Trophoblast cell (in vitro differentiated cells and primary cell): ENCODE results near the gene OGDH.

Source experiments
- DNase-seq, 2 donors: peaks; one replicate each; pipeline ENCODE4 v3.0.0-alpha.2; 2016
- H2AFZ ChIP-seq: 2 replicates; pipeline ENCODE4 v1.6.1; 2013; ENCODE audit warnings: low read length, moderate library complexity, mild to moderate bottlenecking; ENCODE audit not compliant: insufficient read depth, poor library complexity
- H2AK5ac ChIP-seq: 2 replicates; pipeline ENCODE4 v1.6.1; 2013; ENCODE audit warnings: mild to moderate bottlenecking, low read length
- H2BK120ac ChIP-seq: 2 replicates; pipeline ENCODE4 v1.6.1; 2013; ENCODE audit warnings: low read length, mild to moderate bottlenecking, moderate library complexity; ENCODE audit not compliant: insufficient read depth, poor library complexity
- H2BK12ac ChIP-seq: 2 replicates; pipeline ENCODE4 v1.6.1; 2013; ENCODE audit warnings: mild to moderate bottlenecking, low read length, moderate library complexity
- H2BK5ac ChIP-seq: 2 replicates; pipeline ENCODE4 v1.6.1; 2013; ENCODE audit warnings: low read length, low read depth, moderate library complexity, mild to moderate bottlenecking; ENCODE audit not compliant: poor library complexity
- H3K14ac ChIP-seq: 2 replicates; pipeline ENCODE4 v1.6.1; 2013; ENCODE audit warnings: mild to moderate bottlenecking, low read length
- H3K18ac ChIP-seq: 2 replicates; pipeline ENCODE4 v1.6.1; 2013; ENCODE audit warnings: mild to moderate bottlenecking, low read length
- H3K23ac ChIP-seq: 2 replicates; pipeline ENCODE4 v1.6.1; 2013; ENCODE audit warnings: low read length
- H3K27ac ChIP-seq: 2 replicates; pipeline ENCODE4 v1.5.1; 2013; ENCODE audit warnings: low read depth, mild to moderate bottlenecking, inconsistent platforms, low read length, moderate library complexity
- H3K27me3 ChIP-seq: 2 replicates; pipeline ENCODE4 v1.6.1; 2013; ENCODE audit warnings: inconsistent platforms, mild to moderate bottlenecking, low read length, moderate library complexity; ENCODE audit not compliant: insufficient read depth
- H3K36me3 ChIP-seq, 2 experiments: 1 replicate in 1 of 2; 2 replicates in 1 of 2; pipeline ENCODE4 v1.6.1; 2013; ENCODE audit warnings: low read length in 2 of 2, mild to moderate bottlenecking in 2 of 2, moderate library complexity in 1 of 2; ENCODE audit not compliant: insufficient read depth in 2 of 2, control insufficient read depth in 1 of 2
- H3K4ac ChIP-seq: 2 replicates; pipeline ENCODE4 v1.6.1; 2013; ENCODE audit warnings: low read depth, mild to moderate bottlenecking, low read length, moderate library complexity
- H3K4me1 ChIP-seq, 2 experiments: 1 replicate in 1 of 2; 2 replicates in 1 of 2; pipeline ENCODE4 v1.6.1; 2013; ENCODE audit warnings: low read length in 2 of 2, mild to moderate bottlenecking in 2 of 2, moderate library complexity in 1 of 2; ENCODE audit not compliant: insufficient read depth in 2 of 2, control insufficient read depth in 1 of 2
- H3K4me2 ChIP-seq: 2 replicates; pipeline ENCODE4 v1.6.1; 2013; ENCODE audit warnings: inconsistent platforms, mild to moderate bottlenecking, low read length, moderate library complexity
- H3K4me3 ChIP-seq: 2 replicates; pipeline ENCODE4 v1.5.1; 2013; ENCODE audit warnings: mild to moderate bottlenecking, low read depth, low read length, inconsistent platforms
- H3K79me1 ChIP-seq: one replicate; pipeline ENCODE4 v1.6.1; 2013; ENCODE audit warnings: low read length
- H3K79me2 ChIP-seq: 2 replicates; pipeline ENCODE4 v1.6.1; 2013; ENCODE audit warnings: low read length, mild to moderate bottlenecking; ENCODE audit not compliant: control insufficient read depth, insufficient read depth, poor library complexity
- H3K9ac ChIP-seq: 2 replicates; pipeline ENCODE4 v1.6.1; 2013; ENCODE audit warnings: mild to moderate bottlenecking, low read length
- H3K9me3 ChIP-seq: 2 replicates; pipeline ENCODE4 v1.6.1; 2013; ENCODE audit warnings: low read depth, mild to moderate bottlenecking, control low read depth, inconsistent platforms, low read length; ENCODE audit not compliant: insufficient read depth
- H4K12ac ChIP-seq: 2 replicates; pipeline ENCODE4 v1.6.1; 2013; ENCODE audit warnings: low read depth, mild to moderate bottlenecking, low read length, moderate library complexity
- H4K8ac ChIP-seq: 2 replicates; pipeline ENCODE4 v1.6.1; 2013; ENCODE audit warnings: low read depth, mild to moderate bottlenecking, low read length, moderate library complexity
- H4K91ac ChIP-seq: one replicate; pipeline ENCODE4 v1.6.1; 2013; ENCODE audit warnings: low read depth, mild to moderate bottlenecking, low read length, moderate library complexity
- WGBS: extraction: QIAGEN DNeasy Blood & Tissue Kit; methylation state at CpG from one replicate; pipeline ENCODE4 v1.1.7; 2013; ENCODE audit warnings: missing lambda C conversion rate; ENCODE audit not compliant: insufficient read length, insufficient coverage; ENCODE audit errors: extremely low coverage; 5-methylcytosine and 5-hydroxymethylcytosine counted together

The OGDH gene

GRCh38 chr7:44639671-44640321, 33.4 kb downstream of the OGDH start:
- no CpG with 5 or more reads among the region's 8 CpGs for WGBS
- Histone ChIP-seq H2AK5ac (peak overlapping the region; percentile 80), H4K91ac (peak overlapping the region; percentile 90), H3K18ac (no peak overlapping the region), H3K79me2 (peaks cover 5% of the 10 kb centered on the region), H3K27me3 (no peaks in the 10 kb centered on the region), H2BK5ac (peak overlapping the region; percentile 83), H3K4me3 (no peak overlapping the region), H3K23ac (no peak overlapping the region), H4K8ac (peak overlapping the region; percentile 86), H3K14ac (peak overlapping the region; percentile 92), H3K4me2 (peak overlapping the region; percentile 58), H2AFZ (peak overlapping the region; percentile 5), H3K27ac (peak overlapping the region; percentile 98), H3K79me1 (peaks cover 9% of the 10 kb centered on the region), H3K36me3 (peaks cover 8 to 13% of the 10 kb centered on the region in 2 experiments), H3K9me3 (no peaks in the 10 kb centered on the region), H3K9ac (no peak overlapping the region), H2BK12ac (peak overlapping the region; percentile 76), H3K4ac (peak overlapping the region; percentile 61), H3K4me1 (peaks cover 18 to 19% of the 10 kb centered on the region in 2 experiments), H4K12ac (no peak overlapping the region), H2BK120ac (peak overlapping the region; percentile 85)
- DNase-seq, result peak; percentile 79 to 90

- Histone ChIP-seq H3K4ac (no peak overlapping the region), H3K27me3 (no peaks in the 10 kb centered on the region), H3K9me3 (no peaks in the 10 kb centered on the region), H3K4me2 (no peak overlapping the region), H2BK120ac (no peak overlapping the region), H4K91ac (no peak overlapping the region), H4K8ac (no peak overlapping the region), H3K36me3 (peaks cover 18 to 26% of the 10 kb centered on the region in 2 experiments), H3K27ac (no peak overlapping the region), H4K12ac (no peak overlapping the region), H3K4me1 (peaks cover 17 to 18% of the 10 kb centered on the region in 2 experiments), H3K79me2 (peaks cover 5% of the 10 kb centered on the region), H2AFZ (no peak overlapping the region), H2BK5ac (no peak overlapping the region), H3K18ac (no peak overlapping the region), H3K79me1 (peaks cover 9% of the 10 kb centered on the region), H3K14ac (no peak overlapping the region), H2BK12ac (no peak overlapping the region), H3K9ac (no peak overlapping the region), H3K23ac (no peak overlapping the region), H3K4me3 (no peak overlapping the region), H2AK5ac (no peak overlapping the region)
- WGBS, result no CpG with 5 or more reads among the region's 1 CpG
- no peak for DNase-seq
Observed at GRCh38 chr7:44643206-44643605, 36.8 kb downstream of the OGDH start.

DNA sequence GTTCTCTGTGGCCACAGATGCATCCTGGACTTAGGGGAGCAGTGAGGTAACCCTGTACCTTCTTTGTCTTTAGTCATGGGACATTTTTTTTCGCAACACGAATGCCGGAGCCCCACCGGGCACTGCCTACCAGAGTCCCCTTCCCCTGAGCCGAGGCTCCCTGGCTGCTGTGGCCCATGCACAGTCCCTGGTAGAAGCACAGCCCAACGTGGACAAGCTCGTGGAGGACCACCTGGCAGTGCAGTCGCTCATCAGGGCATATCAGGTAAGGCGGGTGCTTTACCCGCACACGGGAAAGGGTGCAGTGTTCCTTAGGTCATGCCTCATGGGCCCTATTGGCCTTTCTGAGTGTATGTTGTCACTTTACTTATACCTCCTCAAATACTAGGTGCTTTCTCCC, 38.8 kb downstream of the OGDH start:
- Histone ChIP-seq H2AFZ (no peak overlapping the region), H2BK120ac (no peak overlapping the region)

GRCh38 chr7:44645696-44646095, 39.3 kb downstream of the OGDH start:
- Histone ChIP-seq H4K8ac (no peak overlapping the region), H3K79me2 (no peaks in the 10 kb centered on the region), H2AFZ (no peak overlapping the region), H3K27ac (no peak overlapping the region), H2BK12ac (no peak overlapping the region), H3K4ac (no peak overlapping the region), H3K36me3 (peaks cover 25 to 42% of the 10 kb centered on the region in 2 experiments), H4K12ac (no peak overlapping the region), H2BK120ac (no peak overlapping the region), H3K9ac (no peak overlapping the region), H3K23ac (no peak overlapping the region), H3K4me2 (no peak overlapping the region), H4K91ac (no peak overlapping the region), H3K79me1 (no peaks in the 10 kb centered on the region), H2BK5ac (no peak overlapping the region), H3K9me3 (no peaks in the 10 kb centered on the region), H3K18ac (no peak overlapping the region), H3K4me3 (no peak overlapping the region), H3K4me1 (no peaks in the 10 kb centered on the region), H2AK5ac (no peak overlapping the region), H3K27me3 (no peaks in the 10 kb centered on the region), H3K14ac (no peak overlapping the region)
- no CpG with 5 or more reads among the region's 2 CpGs for WGBS
- DNase-seq, result no peak

More for the DNA sequence above, 38.8 kb downstream of the OGDH start:
- no peaks in the 10 kb centered on the region for H3K79me2 ChIP-seq
- H2BK12ac ChIP-seq, result no peak overlapping the region
- no CpG with 5 or more reads among the region's 11 CpGs for WGBS
- H4K12ac ChIP-seq, result no peak overlapping the region
- H4K8ac ChIP-seq, result no peak overlapping the region
- no peak overlapping the region for H4K91ac ChIP-seq
- no peak overlapping the region for H3K23ac ChIP-seq
- H2AK5ac ChIP-seq, result no peak overlapping the region
- no peaks in the 10 kb centered on the region for H3K79me1 ChIP-seq
- no peak overlapping the region for H3K14ac ChIP-seq
- H3K9me3 ChIP-seq, result no peaks in the 10 kb centered on the region
- peaks cover 23 to 39% of the 10 kb centered on the region in 2 experiments for H3K36me3 ChIP-seq
- no peak overlapping the region for H3K18ac ChIP-seq
- H3K27ac ChIP-seq, result no peak overlapping the region
- no peaks in the 10 kb centered on the region for H3K27me3 ChIP-seq
- no peak overlapping the region for H3K4me2 ChIP-seq
- H3K4me1 ChIP-seq, result no peaks in the 10 kb centered on the region
- H2BK5ac ChIP-seq, result no peak overlapping the region
- no peak overlapping the region for H3K9ac ChIP-seq
- DNase-seq, result no peak
- no peak overlapping the region for H3K4ac ChIP-seq
- H3K4me3 ChIP-seq, result no peak overlapping the region
